Measurements from ENCODE around the gene C22orf39. TPM values are rescaled to one million over a fixed set of nuclear protein-coding genes. Genes with fewer than 3 reads are reported as not detected.

Gene C22orf39
- total and polyA plus RNA-seq, 10 of the 15 experiments (the other 5 are each of a cell fraction or from before 2014, with no cell fraction given) = 6.7 to 47.0 (median 26.5) TPM

DNA sequence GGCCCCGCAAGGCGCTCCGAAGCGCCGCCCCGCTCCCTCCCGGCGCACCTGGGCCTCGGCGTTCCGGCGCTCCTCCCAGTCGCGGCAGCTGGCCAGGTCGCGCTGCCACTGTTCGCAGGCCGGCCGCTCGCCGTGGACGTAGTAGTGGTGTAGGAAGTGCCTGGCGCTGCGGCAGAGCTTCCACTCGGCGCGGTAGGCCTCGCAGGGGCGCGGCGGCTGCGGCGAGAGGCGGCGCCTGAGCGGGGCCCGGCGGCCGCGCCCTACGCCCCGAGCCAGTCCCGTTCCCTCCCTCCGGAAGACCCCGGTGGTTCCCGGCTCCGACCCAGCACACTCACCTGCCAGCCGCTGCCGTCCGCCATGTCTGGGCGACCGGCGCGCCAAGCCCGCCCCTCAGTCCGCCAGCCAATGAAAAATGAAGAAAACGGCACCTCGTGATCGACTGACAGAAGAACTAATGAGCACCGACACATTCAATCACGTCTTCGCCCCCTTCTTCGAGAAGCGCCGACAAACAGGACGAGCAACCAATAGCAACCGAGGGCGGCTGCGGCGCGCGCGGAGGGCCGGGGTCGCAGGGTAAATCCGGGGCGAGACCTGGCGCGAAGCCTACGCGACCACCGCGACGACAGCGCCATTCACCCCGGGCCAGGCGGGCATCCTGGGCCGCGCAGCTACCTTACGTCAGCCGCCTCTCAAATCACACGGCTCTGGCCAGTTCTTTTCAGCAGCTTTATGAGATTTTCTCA is at the start of gene C22orf39 (continued):
- TF ChIP-seq ETV6 (conservative IDR thresholded peaks at IDR 0.05 in 1 of 2, IDR thresholded peaks at IDR 0.05 in 1 of 2; ENCODE audit: borderline replicate concordance in 1 of 2, low read depth in 1 of 2) (no peak), ZNF622 (IDR thresholded peaks at IDR 0.05) (no peak), NR2C2 (IDR thresholded peaks at IDR 0.05; ENCODE audit: borderline replicate concordance, control insufficient read depth, insufficient read length, low read depth) (no peak), MYB (IDR thresholded peaks at IDR 0.05; ENCODE audit: borderline replicate concordance, low read depth, low read length) (no peak), HCFC1 (IDR thresholded peaks at IDR 0.05; ENCODE audit: low read length) (no peak), ZZZ3 (IDR thresholded peaks at IDR 0.05; ENCODE audit: control insufficient read depth, insufficient read length, low read depth) (no peak), ESRRA (IDR thresholded peaks at IDR 0.05; ENCODE audit: low read length) (no peak), ZNF207 (IDR thresholded peaks at IDR 0.05; ENCODE audit: borderline replicate concordance) (peak; percentile 37; the same call in 1 of the 2 replicates), LARP7 (IDR thresholded peaks at IDR 0.05) (peak; percentile 90; the same call in 1 of the 2 replicates), SMAD1 (IDR thresholded peaks at IDR 0.05; ENCODE audit: low read depth, partially characterized antibody) (no peak), ATF3 (IDR thresholded peaks at IDR 0.05; ENCODE audit: borderline replicate concordance, extremely low read depth, low read depth, low read length) (no peak), POLR2AphosphoS5 (IDR thresholded peaks at IDR 0.05; ENCODE audit: low read length) (peak; percentile 66; the same call in 1 of the 2 replicates)
- TF ChIP-seq, protein P1, sequence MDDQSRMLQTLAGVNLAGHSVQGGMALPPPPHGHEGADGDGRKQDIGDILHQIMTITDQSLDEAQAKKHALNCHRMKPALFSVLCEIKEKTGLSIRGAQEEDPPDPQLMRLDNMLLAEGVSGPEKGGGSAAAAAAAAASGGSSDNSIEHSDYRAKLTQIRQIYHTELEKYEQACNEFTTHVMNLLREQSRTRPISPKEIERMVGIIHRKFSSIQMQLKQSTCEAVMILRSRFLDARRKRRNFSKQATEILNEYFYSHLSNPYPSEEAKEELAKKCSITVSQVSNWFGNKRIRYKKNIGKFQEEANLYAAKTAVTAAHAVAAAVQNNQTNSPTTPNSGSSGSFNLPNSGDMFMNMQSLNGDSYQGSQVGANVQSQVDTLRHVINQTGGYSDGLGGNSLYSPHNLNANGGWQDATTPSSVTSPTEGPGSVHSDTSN (IDR thresholded peaks at IDR 0.05; ENCODE audit: insufficient replicate concordance, low read depth, low read length) = peak; percentile 97
- TF ChIP-seq, protein P2, sequence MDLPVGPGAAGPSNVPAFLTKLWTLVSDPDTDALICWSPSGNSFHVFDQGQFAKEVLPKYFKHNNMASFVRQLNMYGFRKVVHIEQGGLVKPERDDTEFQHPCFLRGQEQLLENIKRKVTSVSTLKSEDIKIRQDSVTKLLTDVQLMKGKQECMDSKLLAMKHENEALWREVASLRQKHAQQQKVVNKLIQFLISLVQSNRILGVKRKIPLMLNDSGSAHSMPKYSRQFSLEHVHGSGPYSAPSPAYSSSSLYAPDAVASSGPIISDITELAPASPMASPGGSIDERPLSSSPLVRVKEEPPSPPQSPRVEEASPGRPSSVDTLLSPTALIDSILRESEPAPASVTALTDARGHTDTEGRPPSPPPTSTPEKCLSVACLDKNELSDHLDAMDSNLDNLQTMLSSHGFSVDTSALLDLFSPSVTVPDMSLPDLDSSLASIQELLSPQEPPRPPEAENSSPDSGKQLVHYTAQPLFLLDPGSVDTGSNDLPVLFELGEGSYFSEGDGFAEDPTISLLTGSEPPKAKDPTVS (IDR thresholded peaks at IDR 0.05; ENCODE audit: low read depth, low read length) = no peak
- TF ChIP-seq, protein P3, sequence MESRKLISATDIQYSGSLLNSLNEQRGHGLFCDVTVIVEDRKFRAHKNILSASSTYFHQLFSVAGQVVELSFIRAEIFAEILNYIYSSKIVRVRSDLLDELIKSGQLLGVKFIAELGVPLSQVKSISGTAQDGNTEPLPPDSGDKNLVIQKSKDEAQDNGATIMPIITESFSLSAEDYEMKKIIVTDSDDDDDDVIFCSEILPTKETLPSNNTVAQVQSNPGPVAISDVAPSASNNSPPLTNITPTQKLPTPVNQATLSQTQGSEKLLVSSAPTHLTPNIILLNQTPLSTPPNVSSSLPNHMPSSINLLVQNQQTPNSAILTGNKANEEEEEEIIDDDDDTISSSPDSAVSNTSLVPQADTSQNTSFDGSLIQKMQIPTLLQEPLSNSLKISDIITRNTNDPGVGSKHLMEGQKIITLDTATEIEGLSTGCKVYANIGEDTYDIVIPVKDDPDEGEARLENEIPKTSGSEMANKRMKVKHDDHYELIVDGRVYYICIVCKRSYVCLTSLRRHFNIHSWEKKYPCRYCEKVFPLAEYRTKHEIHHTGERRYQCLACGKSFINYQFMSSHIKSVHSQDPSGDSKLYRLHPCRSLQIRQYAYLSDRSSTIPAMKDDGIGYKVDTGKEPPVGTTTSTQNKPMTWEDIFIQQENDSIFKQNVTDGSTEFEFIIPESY (IDR thresholded peaks at IDR 0.05) = no peak
- TF ChIP-seq, protein P4, sequence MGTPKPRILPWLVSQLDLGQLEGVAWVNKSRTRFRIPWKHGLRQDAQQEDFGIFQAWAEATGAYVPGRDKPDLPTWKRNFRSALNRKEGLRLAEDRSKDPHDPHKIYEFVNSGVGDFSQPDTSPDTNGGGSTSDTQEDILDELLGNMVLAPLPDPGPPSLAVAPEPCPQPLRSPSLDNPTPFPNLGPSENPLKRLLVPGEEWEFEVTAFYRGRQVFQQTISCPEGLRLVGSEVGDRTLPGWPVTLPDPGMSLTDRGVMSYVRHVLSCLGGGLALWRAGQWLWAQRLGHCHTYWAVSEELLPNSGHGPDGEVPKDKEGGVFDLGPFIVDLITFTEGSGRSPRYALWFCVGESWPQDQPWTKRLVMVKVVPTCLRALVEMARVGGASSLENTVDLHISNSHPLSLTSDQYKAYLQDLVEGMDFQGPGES (IDR thresholded peaks at IDR 0.05) = peak; percentile 91
- TF ChIP-seq, protein P5, sequence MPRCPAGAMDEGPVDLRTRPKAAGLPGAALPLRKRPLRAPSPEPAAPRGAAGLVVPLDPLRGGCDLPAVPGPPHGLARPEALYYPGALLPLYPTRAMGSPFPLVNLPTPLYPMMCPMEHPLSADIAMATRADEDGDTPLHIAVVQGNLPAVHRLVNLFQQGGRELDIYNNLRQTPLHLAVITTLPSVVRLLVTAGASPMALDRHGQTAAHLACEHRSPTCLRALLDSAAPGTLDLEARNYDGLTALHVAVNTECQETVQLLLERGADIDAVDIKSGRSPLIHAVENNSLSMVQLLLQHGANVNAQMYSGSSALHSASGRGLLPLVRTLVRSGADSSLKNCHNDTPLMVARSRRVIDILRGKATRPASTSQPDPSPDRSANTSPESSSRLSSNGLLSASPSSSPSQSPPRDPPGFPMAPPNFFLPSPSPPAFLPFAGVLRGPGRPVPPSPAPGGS (IDR thresholded peaks at IDR 0.05; ENCODE audit: borderline replicate concordance, insufficient read depth, low read depth, low read length, poor library complexity, severe bottlenecking) = no peak
